Loucy (cell line): Measurements from ENCODE around the gene NAXE.

ENCODE experiments used
- EZH2phosphoT487 ChIP-seq: fragments of 200-600 bp; IDR thresholded peaks from 2 replicates; pipeline ENCODE4 v1.6.1; 2018; ENCODE audit warnings: antibody characterized with exemption, mild to moderate bottlenecking, moderate library complexity, borderline replicate concordance
- TF ChIP-seq, protein P1 (sequence below): fragments of 200-600 bp; sonication (generic); conservative IDR thresholded peaks from 2 replicates; pipeline ENCODE4 v1.5.1; 2014; ENCODE audit warnings: mild to moderate bottlenecking, antibody characterized with exemption, low read length

- TF ChIP-seq, protein P1, sequence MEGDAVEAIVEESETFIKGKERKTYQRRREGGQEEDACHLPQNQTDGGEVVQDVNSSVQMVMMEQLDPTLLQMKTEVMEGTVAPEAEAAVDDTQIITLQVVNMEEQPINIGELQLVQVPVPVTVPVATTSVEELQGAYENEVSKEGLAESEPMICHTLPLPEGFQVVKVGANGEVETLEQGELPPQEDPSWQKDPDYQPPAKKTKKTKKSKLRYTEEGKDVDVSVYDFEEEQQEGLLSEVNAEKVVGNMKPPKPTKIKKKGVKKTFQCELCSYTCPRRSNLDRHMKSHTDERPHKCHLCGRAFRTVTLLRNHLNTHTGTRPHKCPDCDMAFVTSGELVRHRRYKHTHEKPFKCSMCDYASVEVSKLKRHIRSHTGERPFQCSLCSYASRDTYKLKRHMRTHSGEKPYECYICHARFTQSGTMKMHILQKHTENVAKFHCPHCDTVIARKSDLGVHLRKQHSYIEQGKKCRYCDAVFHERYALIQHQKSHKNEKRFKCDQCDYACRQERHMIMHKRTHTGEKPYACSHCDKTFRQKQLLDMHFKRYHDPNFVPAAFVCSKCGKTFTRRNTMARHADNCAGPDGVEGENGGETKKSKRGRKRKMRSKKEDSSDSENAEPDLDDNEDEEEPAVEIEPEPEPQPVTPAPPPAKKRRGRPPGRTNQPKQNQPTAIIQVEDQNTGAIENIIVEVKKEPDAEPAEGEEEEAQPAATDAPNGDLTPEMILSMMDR, result peak; percentile 68
- TF ChIP-seq EZH2phosphoT487, result no peak
Observed at GRCh38 chr1:156583821-156584622, 7.6 kb upstream of the NAXE start.
